ENCODE results near the gene ABRACL.

DNA sequence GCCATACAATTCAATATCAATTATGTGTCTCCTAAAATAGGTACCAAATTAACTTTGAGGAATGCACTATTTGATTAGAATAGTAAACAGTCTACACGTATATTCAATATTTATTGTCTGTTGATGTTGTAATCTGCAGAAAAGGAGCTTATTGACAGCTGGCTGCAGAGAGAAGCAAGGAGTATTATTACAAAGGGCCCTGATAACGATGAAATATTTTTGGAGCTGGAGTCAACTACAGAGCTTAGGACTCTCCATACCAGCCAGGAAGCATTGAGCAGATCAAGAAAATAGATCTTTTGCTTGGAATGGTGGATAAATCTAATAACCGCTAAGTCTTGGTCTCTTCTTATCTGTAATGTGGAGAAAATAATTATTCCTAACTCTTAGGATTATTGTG, 25.5 kb downstream of the ABRACL start:
- TF ChIP-seq, protein P1, sequence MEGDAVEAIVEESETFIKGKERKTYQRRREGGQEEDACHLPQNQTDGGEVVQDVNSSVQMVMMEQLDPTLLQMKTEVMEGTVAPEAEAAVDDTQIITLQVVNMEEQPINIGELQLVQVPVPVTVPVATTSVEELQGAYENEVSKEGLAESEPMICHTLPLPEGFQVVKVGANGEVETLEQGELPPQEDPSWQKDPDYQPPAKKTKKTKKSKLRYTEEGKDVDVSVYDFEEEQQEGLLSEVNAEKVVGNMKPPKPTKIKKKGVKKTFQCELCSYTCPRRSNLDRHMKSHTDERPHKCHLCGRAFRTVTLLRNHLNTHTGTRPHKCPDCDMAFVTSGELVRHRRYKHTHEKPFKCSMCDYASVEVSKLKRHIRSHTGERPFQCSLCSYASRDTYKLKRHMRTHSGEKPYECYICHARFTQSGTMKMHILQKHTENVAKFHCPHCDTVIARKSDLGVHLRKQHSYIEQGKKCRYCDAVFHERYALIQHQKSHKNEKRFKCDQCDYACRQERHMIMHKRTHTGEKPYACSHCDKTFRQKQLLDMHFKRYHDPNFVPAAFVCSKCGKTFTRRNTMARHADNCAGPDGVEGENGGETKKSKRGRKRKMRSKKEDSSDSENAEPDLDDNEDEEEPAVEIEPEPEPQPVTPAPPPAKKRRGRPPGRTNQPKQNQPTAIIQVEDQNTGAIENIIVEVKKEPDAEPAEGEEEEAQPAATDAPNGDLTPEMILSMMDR (IDR thresholded peaks at IDR 0.05): no peak
- TF ChIP-seq POLR2A (IDR thresholded peaks at IDR 0.05): no peak

Measured in upper lobe of left lung (tissue), 4 donors.